Memory B cell (primary cell): ENCODE data around the gene RGS6.

Experiments used
- ATAC-seq: fragments of 150-1000 bp; cut with Tn5 transposase; 2 replicates; pipeline ENCODE4 v1.10.0; 2021; ENCODE audit warnings: low read depth, mild to moderate bottlenecking, moderate library complexity
- DNase-seq, 2 donors: peaks; one replicate each; pipeline ENCODE4 v3.0.0; 2022; ENCODE audit warnings: low spot score in 2 of 2
- H3K27ac Mint-ChIP-seq: one replicate; pipeline ENCODE4 v1.8.0; 2022; ENCODE audit warnings: mild to moderate bottlenecking, moderate library complexity, mixed read lengths
- H3K27me3 Mint-ChIP-seq: one replicate; pipeline ENCODE4 v1.8.0; 2022; ENCODE audit warnings: mixed read lengths
- H3K36me3 Mint-ChIP-seq: one replicate; pipeline ENCODE4 v1.8.0; 2022; ENCODE audit warnings: mild to moderate bottlenecking, mixed read lengths
- H3K4me1 Mint-ChIP-seq: one replicate; pipeline ENCODE4 v1.8.0; 2022; ENCODE audit warnings: mixed read lengths
- H3K4me3 Mint-ChIP-seq: one replicate; pipeline ENCODE4 v1.8.0; 2022; ENCODE audit warnings: mild to moderate bottlenecking, moderate library complexity, mixed read lengths
- H3K9me3 Mint-ChIP-seq: one replicate; pipeline ENCODE4 v1.8.0; 2022; ENCODE audit warnings: mixed read lengths

Gene RGS6

DNA sequence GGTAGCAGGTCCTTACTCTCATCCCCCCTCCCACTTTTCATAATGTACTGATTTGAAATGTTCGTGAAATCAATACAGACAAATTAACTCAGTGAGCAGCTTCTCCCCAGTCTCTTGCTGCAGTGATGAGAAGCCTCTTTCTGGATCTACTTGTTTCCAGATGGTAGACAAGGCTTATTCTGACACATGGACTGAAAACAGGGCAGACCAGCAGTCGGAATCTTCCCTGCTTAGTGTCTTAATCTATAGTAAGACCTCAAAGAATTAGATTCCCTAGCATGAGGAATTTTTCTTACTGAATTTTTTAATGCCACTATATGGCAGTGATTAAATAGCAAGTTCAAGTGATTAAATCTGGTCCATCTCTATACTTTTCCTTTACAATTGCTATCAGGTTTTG lies 120.1 kb downstream of the RGS6 start:
- H3K4me3 Mint-ChIP-seq, result no peak overlapping the region
- DNase-seq (no peak), ATAC-seq (no peak)
- H3K27me3 Mint-ChIP-seq, result peaks cover 10% of the 10 kb centered on the region
- H3K4me1 Mint-ChIP-seq, result no peaks in the 10 kb centered on the region
- H3K9me3 Mint-ChIP-seq, result no peaks in the 10 kb centered on the region
- H3K27ac Mint-ChIP-seq, result no peak overlapping the region
- H3K36me3 Mint-ChIP-seq, result no peaks in the 10 kb centered on the region

DNA sequence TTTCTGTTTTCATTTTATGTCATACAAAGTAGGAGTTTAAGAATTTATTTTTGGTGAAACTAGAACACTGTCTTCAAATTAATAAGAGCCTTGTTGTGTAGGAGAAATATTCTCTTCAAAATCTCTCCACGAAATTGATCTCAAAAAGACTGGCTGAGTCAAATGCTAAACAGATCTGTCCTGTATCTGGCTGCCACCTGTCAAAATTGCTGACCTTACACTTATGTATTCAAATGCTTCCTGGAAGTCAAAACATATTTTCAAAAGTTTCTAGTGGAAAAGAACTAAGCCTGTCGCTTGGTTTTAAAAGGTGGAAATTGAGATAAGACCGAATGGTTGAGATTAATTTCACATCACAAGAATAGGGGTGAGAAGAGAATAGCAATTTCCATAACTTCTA lies 121.4 kb downstream of the RGS6 start:
- ATAC-seq (no peak), DNase-seq (no peak)
- H3K9me3 Mint-ChIP-seq, result no peaks in the 10 kb centered on the region
- H3K27ac Mint-ChIP-seq, result no peak overlapping the region
- no peaks in the 10 kb centered on the region for H3K36me3 Mint-ChIP-seq
- no peaks in the 10 kb centered on the region for H3K4me1 Mint-ChIP-seq
- no peak overlapping the region for H3K4me3 Mint-ChIP-seq
- peaks cover 10% of the 10 kb centered on the region for H3K27me3 Mint-ChIP-seq

DNA sequence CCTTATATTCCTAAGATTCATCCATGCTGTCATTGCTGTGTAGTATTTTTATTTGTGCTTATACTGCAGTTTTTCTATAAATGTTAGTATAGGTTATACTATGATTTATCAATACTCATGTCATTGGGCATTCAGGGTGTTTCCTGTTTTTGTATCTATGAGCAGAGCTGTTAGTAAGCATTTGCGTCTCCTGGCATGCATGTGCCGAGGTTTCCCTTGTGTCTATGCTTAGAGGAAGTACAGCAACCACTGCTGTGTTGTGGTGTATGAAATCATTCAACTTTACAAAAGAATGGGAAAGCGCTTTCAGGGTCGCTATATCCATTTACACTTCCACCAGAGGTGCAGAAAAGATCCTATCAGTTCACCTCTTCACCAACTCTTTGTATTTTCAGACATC lies 122.7 kb downstream of the RGS6 start:
- Mint-ChIP-seq H3K27ac (no peak overlapping the region), H3K27me3 (peaks cover 10% of the 10 kb centered on the region), H3K4me1 (no peaks in the 10 kb centered on the region), H3K36me3 (no peaks in the 10 kb centered on the region), H3K4me3 (no peak overlapping the region), H3K9me3 (no peaks in the 10 kb centered on the region)
- DNase-seq, result no peak
- no peak for ATAC-seq

DNA sequence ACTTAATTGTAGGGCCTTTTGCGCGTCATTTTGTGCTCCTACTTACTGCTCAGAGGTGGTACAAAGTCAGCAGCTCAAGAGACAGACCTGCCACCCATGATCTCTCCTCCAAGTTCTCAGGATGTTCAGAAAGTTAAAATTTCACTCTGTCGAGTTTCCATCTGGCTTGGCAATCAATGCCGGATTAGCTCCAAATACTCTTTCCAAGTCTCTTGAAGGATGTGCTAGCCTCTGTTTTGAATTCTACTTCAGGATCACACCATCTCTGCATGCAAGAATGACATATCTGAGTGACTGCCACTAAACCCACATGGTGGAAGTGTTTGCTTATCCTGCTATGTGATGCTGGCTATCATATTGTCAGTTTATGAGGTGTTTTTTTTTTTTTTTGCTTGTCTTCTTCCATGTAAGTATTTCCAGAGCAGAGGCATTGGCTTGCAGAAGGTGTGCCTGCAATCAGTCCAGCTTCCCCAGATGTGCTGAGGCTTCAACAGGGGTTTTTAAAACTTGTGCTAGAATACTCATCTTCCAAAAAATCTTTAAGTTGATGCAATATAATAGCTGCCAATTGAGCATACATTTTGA lies 125.6 kb downstream of the RGS6 start:
- Mint-ChIP-seq H3K36me3 (no peaks in the 10 kb centered on the region), H3K27me3 (peaks cover 9% of the 10 kb centered on the region), H3K4me3 (no peak overlapping the region), H3K9me3 (no peaks in the 10 kb centered on the region), H3K4me1 (no peaks in the 10 kb centered on the region), H3K27ac (no peak overlapping the region)
- DNase-seq (no peak), ATAC-seq (no peak)

DNA sequence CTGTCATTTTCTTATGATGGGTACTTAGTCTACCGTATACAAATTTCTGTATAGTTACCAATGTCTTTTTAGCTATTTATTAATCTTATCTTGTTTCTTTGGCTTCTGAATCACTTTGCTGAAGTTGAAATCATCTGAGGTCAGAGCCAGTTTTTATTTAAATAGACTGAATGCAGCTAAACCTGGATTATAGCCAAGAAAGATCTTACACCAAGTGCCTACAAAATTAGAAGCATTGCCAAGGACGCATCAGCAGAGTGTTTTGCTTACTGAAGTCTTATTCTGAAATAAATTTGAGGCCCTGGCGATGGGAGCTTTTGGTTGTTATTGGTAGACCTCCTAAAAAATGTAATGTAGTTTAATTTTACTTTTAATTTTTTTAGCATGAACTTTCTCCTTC lies 128.2 kb downstream of the RGS6 start:
- Mint-ChIP-seq H3K27me3 (peaks cover 11% of the 10 kb centered on the region), H3K36me3 (no peaks in the 10 kb centered on the region), H3K4me1 (no peaks in the 10 kb centered on the region), H3K27ac (no peak overlapping the region), H3K9me3 (no peaks in the 10 kb centered on the region), H3K4me3 (no peak overlapping the region)
- ATAC-seq (no peak), DNase-seq (no peak)

DNA sequence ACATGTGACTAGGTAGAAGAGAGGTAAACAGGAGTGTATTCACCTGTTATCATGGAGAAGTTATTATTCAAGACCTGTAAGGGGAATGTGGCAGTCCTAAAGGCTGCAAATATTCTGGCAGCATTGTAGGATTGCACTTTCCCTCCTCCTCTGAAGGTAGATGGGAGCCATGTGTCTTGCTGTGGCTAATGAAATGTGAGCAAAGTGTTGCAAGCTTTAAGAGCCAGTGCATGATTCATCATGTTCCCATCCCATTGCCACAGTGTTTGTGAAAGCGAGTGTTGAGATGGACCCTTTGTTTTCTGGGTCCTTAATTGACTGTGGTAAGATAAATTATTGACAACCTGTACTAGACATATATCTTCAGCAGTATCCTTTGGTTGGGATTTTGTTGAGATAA lies 128.7 kb downstream of the RGS6 start:
- no peak for DNase-seq
- H3K4me1 Mint-ChIP-seq, result no peaks in the 10 kb centered on the region
- no peak overlapping the region for H3K4me3 Mint-ChIP-seq
- H3K27ac Mint-ChIP-seq, result no peak overlapping the region
- no peak for ATAC-seq
- peaks cover 11% of the 10 kb centered on the region for H3K27me3 Mint-ChIP-seq
- no peaks in the 10 kb centered on the region for H3K36me3 Mint-ChIP-seq
- no peaks in the 10 kb centered on the region for H3K9me3 Mint-ChIP-seq

DNA sequence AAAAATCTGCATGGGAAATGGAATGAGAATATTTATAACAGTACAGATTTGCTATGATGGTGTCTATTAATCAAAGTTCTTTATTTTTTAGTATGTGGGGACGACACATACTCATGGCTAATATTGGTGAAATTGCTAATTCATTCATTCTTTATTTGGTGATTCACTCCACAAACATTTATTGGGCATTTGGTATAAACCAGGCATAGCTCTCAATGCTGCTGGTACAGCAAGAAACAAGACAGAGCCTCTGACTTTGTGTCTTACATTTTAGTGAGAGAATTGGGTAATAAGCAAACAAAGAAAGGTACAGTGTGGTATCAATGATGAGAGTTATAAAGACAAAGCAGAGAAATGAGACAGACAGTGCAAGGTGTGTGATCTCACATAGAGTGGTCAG lies 129.5 kb downstream of the RGS6 start:
- no peaks in the 10 kb centered on the region for H3K4me1 Mint-ChIP-seq
- no peak overlapping the region for H3K4me3 Mint-ChIP-seq
- H3K36me3 Mint-ChIP-seq, result no peaks in the 10 kb centered on the region
- DNase-seq, result no peak
- no peaks in the 10 kb centered on the region for H3K9me3 Mint-ChIP-seq
- no peak overlapping the region for H3K27ac Mint-ChIP-seq
- peaks cover 11% of the 10 kb centered on the region for H3K27me3 Mint-ChIP-seq
- ATAC-seq, result no peak

DNA sequence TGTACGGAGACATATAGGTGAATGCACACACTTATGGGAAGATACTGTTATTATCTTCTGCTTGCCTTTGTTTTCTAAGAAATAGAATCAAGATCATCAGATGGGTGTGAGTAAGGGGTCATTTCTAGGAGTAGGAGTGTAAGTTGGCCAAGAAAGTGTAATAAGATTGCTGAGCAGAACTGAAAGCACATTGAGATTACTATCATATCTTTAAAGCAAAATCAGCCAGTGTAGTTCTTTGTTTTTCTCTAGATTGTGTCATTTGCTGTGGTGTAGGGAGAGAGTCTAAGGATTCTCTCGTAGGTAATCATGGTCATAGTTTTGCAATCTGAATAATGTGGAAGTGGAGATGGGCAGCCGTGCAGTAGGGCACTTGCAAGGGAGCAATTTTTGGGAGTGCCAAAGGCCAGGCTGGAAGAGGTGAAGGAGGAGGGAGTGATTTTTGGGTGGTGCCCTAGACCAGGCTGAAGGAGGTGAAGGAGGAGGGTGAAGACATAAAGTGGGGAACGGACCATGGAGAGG lies 131.6 kb downstream of the RGS6 start:
- H3K4me3 Mint-ChIP-seq, result no peak overlapping the region
- ATAC-seq (no peak), DNase-seq (no peak)
- no peaks in the 10 kb centered on the region for H3K36me3 Mint-ChIP-seq
- H3K27ac Mint-ChIP-seq, result no peak overlapping the region
- H3K27me3 Mint-ChIP-seq, result peaks cover 14% of the 10 kb centered on the region
- H3K4me1 Mint-ChIP-seq, result no peaks in the 10 kb centered on the region
- no peaks in the 10 kb centered on the region for H3K9me3 Mint-ChIP-seq

DNA sequence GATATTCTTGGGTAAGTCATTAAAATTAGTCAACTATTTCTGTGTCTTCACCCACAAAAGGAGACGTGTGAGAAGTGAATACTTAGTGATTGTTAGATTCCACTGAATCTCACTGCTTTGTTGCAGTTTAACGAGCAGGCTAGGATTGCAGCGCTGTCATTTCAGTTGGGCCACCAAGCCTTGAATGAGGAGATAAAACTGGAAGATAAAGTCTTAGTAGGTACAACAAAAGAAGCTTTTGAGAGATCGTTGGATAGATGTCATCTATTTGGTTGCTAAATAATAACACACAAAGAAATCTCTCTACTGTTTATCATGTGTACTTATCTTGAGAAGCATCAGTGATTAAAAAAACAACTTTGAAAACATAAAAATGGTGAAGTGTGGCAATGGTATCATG lies 132.3 kb downstream of the RGS6 start:
- ATAC-seq (no peak), DNase-seq (no peak)
- peaks cover 14% of the 10 kb centered on the region for H3K27me3 Mint-ChIP-seq
- H3K36me3 Mint-ChIP-seq, result no peaks in the 10 kb centered on the region
- no peak overlapping the region for H3K27ac Mint-ChIP-seq
- no peaks in the 10 kb centered on the region for H3K4me1 Mint-ChIP-seq
- H3K9me3 Mint-ChIP-seq, result no peaks in the 10 kb centered on the region
- H3K4me3 Mint-ChIP-seq, result no peak overlapping the region

DNA sequence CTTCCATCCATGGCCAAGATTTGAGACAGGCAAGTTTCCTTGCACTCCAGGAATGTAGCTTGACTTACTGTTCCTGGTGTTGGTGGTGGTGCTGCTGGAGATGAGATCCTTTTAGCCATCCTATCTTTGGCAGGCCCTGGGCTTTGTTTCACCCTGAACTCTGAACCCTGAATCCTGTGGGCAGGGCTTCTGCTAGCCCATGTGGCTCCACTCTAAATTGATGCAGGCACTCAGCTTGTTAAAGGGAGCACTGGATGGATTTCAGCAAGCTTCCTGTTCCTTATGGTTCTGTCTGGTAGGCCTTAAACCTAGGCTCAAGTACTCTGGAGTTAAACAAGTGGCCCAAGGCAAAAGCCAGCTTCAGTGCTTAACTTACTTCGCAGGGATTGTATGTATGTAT lies 138.2 kb downstream of the RGS6 start:
- H3K27me3 Mint-ChIP-seq, result peaks cover 3% of the 10 kb centered on the region
- no peaks in the 10 kb centered on the region for H3K9me3 Mint-ChIP-seq
- no peak for DNase-seq
- no peak overlapping the region for H3K4me3 Mint-ChIP-seq
- H3K27ac Mint-ChIP-seq, result no peak overlapping the region
- H3K4me1 Mint-ChIP-seq, result no peaks in the 10 kb centered on the region
- no peaks in the 10 kb centered on the region for H3K36me3 Mint-ChIP-seq
- no peak for ATAC-seq

DNA sequence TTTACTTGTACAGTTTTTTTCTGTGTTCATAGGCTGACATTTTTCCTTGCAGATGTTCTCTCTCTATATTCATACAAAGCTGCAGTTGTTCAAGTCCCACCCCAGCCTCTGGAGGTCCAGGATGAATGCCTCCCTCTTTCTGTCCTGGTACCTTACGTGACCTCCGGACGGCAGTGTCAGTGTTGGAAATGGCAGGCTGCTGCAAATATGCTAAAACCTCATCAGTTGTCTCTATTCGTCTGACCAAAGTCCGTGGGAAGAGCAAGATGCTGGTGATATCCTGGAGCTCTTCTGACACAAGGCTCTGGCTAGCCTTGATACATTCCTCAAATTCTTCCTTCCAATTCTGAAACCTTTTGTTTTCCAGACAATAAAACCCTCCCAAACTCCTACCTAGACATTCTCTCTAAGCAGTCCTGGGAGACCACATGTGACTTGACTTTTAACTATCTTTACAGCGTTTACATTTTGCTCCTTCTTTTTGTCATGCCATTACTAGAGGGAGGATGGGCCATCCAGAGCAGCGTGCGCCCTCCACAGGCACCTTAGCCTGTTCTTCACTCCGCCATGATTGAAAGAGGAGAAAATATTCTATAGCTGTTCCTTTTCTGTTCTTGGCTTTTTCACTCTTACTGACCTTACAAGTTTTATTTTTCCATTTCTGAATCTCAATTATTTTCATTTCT lies 143.6 kb downstream of the RGS6 start:
- Mint-ChIP-seq H3K4me1 (no peaks in the 10 kb centered on the region), H3K9me3 (peaks cover 2% of the 10 kb centered on the region), H3K27me3 (peaks cover 5% of the 10 kb centered on the region), H3K4me3 (no peak overlapping the region), H3K36me3 (no peaks in the 10 kb centered on the region), H3K27ac (no peak overlapping the region)
- DNase-seq, result no peak
- no peak for ATAC-seq

DNA sequence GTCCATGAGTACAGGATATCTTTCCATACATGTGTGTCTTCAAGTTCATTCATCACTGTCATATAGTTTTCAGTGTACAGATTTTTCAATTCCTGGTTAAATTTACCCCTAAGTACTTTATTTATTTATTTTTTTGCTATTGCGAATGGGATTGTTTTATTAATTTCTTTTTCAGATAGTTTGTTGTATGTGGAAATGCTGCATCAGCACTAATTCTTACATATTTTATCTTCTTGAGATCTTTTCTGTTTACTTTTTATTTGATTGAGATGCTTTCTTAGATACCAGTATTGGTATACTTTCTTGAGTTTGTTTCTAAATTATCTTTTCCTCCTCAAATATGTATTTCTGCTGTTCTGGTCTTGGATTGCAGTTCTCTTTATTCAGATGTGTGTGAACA lies 148.9 kb downstream of the RGS6 start:
- H3K27ac Mint-ChIP-seq, result no peak overlapping the region
- ATAC-seq (no peak), DNase-seq (no peak)
- peaks cover 2% of the 10 kb centered on the region for H3K9me3 Mint-ChIP-seq
- no peak overlapping the region for H3K4me3 Mint-ChIP-seq
- peaks cover 2% of the 10 kb centered on the region for H3K27me3 Mint-ChIP-seq
- no peaks in the 10 kb centered on the region for H3K36me3 Mint-ChIP-seq
- no peaks in the 10 kb centered on the region for H3K4me1 Mint-ChIP-seq

DNA sequence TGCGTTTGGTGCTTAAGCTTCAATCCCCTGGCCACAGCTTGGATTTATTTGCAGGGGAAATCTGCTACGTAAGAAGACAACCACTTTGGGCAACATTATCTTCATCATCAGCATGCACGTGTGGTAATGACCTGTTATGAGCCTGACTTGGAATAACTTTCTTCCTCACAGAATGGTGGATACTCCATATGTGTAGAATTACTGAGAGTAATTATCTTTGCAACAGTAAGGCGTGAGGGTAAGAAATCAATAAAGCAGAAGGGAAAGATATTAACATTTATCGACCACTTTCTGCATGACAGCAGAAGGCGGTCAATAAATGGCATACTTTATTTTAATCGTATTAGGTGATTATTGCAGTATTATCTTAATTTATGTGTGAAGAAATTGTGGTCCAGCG lies 152.7 kb downstream of the RGS6 start:
- no peak overlapping the region for H3K4me3 Mint-ChIP-seq
- no peaks in the 10 kb centered on the region for H3K4me1 Mint-ChIP-seq
- H3K9me3 Mint-ChIP-seq, result no peaks in the 10 kb centered on the region
- ATAC-seq (no peak), DNase-seq (no peak)
- H3K36me3 Mint-ChIP-seq, result no peaks in the 10 kb centered on the region
- no peak overlapping the region for H3K27ac Mint-ChIP-seq
- H3K27me3 Mint-ChIP-seq, result peaks cover 5% of the 10 kb centered on the region

DNA sequence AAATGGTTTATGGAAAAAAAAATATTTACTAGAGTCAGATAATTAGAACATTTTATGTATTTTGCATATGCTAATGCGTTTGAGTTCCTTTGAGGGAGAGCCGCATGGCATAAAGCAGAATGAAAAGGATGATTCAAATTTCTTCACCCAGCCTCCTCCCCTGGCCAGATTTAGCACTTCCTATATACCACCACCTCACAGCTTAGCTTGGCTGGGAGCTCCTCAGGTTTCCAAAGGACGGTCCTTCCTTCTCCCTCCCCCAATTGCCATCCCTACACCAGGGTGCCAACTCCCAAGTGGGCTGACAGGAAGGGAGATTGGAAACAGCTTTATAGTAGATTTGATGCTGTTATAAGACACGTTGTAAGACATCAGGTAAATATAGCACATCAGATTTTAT lies 157.4 kb downstream of the RGS6 start:
- Mint-ChIP-seq H3K9me3 (no peaks in the 10 kb centered on the region), H3K27me3 (peaks cover 9% of the 10 kb centered on the region), H3K4me1 (no peaks in the 10 kb centered on the region), H3K27ac (no peak overlapping the region), H3K4me3 (no peak overlapping the region), H3K36me3 (no peaks in the 10 kb centered on the region)
- DNase-seq (no peak), ATAC-seq (no peak)
